AG04449 (cell line): ENCODE data around the gene BAG3.
"Not testable (repeated sequence)": the region's sequence is repeated elsewhere in the genome, so short reads cannot be mapped to it uniquely, and the experiment has no call there.

Experiments
- CTCF ChIA-PET: fragments of 350-600 bp; formaldehyde crosslinking; extraction: SDS; loops from one replicate; lab custom pipeline; 2021; ENCODE audit warnings: antibody characterized with exemption; lab: Yijun Ruan, JAX
- POLR2A ChIA-PET: fragments of 400-600, 350-600 bp; formaldehyde crosslinking; extraction: SDS; loops from one replicate; lab custom pipeline; 2020; ENCODE audit warnings: antibody characterized with exemption, inconsistent platforms; lab: Yijun Ruan, JAX
- DNase-seq: peaks from one replicate; pipeline ENCODE4 v3.0.0-alpha.2; 2010; ENCODE audit warnings: low read depth, low spot score
- H3K4me3 ChIP-seq: 2 replicates; pipeline ENCODE4 v1.5.1; 2011; ENCODE audit warnings: low read depth, mild to moderate bottlenecking, control low read depth, low read length
- TF ChIP-seq, protein P1 (sequence below): IDR thresholded peaks from one replicate; pipeline ENCODE4 v1.5.1; 2011; ENCODE audit warnings: mild to moderate bottlenecking, moderate library complexity, low read length, control low read depth, inconsistent platforms; ENCODE audit not compliant: insufficient read depth; ENCODE audit errors: missing control alignments

BAG3 gene

DNA sequence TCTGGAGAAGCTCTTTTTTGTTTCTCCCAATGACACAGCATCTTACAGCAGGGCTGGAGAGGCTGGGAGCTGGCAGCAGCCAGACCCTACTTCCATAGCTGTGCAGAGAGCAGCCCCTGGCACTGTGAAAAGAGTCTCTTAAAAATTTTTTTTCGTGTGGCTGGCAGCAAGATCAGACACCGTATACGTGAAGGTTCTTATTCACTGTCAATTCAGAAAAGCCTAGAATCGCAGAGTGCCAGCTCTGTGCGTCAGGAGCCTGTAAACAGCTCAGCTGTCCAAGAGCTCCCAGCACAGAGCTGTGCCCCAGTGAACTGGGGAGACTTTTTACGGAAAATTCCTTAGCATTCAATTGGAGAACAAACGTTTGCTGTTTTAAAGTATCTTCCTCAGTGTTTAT lies 6.5 kb downstream of the BAG3 start:
- no peak overlapping the region for H3K4me3 ChIP-seq
- DNase-seq = no peak
- ChIA-PET CTCF (interaction anchor here (0.9 to 2.1 kb wide), 2 partner anchors 29 to 202 kb away, joined by 3 to 7 read pairs; no protein-coding TSS in a partner anchor), POLR2A (interaction anchor here (0.5 to 1.8 kb wide), 5 partner anchors 10 to 115 kb away, joined by 3 to 9 read pairs (median 3); partner anchors contain the start of genes INPP5F and RGS10)
- TF ChIP-seq, protein P1, sequence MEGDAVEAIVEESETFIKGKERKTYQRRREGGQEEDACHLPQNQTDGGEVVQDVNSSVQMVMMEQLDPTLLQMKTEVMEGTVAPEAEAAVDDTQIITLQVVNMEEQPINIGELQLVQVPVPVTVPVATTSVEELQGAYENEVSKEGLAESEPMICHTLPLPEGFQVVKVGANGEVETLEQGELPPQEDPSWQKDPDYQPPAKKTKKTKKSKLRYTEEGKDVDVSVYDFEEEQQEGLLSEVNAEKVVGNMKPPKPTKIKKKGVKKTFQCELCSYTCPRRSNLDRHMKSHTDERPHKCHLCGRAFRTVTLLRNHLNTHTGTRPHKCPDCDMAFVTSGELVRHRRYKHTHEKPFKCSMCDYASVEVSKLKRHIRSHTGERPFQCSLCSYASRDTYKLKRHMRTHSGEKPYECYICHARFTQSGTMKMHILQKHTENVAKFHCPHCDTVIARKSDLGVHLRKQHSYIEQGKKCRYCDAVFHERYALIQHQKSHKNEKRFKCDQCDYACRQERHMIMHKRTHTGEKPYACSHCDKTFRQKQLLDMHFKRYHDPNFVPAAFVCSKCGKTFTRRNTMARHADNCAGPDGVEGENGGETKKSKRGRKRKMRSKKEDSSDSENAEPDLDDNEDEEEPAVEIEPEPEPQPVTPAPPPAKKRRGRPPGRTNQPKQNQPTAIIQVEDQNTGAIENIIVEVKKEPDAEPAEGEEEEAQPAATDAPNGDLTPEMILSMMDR = no peak

DNA sequence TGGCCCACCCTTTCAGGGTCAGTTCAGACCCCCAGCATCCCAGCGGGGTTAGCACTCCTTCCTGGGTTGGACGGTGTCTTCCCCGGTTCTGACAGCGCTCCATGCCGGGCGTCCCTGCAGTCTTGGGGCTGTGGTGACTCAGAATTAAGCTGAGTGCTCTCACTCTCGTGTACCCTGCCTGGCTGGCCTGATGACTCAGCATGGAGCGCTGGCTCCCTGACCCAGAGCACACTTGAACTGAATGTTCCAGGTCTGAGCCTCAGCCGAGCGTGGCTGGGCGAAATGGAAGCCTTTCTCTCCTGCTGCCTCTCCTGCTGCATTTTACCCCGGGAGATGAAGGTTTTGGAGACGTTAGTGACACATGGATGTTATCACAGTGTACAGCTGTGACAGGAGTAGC lies 7.1 kb downstream of the BAG3 start:
- DNase-seq = peak; percentile 47
- peak overlapping the region; percentile 30 for H3K4me3 ChIP-seq
- CTCF ChIA-PET = no interaction called here
- POLR2A ChIA-PET = interaction anchor here (0.5 to 1.8 kb wide), 5 partner anchors 9 to 116 kb away, joined by 3 to 9 read pairs (median 3); partner anchors contain the start of genes INPP5F and RGS10
- TF ChIP-seq, protein P1 = no peak

DNA sequence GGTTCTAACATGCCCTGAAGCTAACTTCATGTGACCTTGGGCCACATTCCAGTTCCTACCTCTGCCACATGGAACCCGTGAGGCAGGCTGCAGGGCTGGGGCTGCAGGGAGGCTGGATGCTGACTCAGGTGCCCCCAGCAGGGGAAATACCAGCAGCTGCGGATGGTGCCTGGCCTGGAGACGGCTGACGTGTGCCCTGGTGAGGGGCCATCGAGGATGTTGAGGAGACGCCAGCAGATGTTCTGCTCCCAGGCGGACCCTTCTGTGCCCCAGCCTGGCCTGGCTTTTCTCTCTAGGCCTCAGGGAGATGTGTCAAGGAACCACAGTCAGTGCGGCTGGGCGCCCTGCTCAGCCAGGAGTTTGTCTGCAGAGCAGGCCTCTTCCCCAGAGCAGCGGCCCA lies 8.8 kb downstream of the BAG3 start:
- POLR2A ChIA-PET = interaction anchor here (1.1 kb wide), 1 partner anchor 9 kb away, joined by 3 read pairs; the partner anchor contains the start of gene BAG3
- CTCF ChIA-PET = no interaction called here
- TF ChIP-seq, protein P1 = no peak
- H3K4me3 ChIP-seq = no peak overlapping the region
- no peak for DNase-seq

DNA sequence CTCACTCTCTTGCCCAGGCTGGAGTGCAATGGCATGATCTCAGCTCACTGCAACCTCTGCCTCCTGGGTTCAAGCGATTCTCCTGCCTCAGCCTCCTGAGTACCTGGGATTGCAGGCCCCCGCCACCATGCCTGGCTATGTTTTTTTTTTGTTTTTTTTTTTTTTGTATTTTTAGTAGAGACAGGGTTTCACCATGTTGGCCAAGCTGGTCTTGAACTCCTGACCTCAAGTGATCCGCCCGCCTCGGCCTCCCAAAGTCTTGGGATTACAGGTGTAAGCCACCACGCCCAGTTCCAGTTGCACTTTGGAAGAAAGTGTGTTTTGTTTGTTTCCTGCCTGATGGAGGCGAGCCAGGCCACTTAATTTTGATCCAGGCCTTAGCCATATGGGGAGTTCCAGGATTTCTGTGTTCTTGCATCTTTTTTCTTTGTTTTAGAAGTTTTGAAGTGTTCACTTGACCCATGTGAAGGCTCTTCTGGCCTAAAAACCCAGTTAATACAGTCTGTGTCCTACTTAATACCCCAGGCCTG lies 11.0 kb downstream of the BAG3 start:
- DNase-seq, POLR2A ChIA-PET, H3K4me3 ChIP-seq, CTCF ChIA-PET: not testable (repeated sequence)

DNA sequence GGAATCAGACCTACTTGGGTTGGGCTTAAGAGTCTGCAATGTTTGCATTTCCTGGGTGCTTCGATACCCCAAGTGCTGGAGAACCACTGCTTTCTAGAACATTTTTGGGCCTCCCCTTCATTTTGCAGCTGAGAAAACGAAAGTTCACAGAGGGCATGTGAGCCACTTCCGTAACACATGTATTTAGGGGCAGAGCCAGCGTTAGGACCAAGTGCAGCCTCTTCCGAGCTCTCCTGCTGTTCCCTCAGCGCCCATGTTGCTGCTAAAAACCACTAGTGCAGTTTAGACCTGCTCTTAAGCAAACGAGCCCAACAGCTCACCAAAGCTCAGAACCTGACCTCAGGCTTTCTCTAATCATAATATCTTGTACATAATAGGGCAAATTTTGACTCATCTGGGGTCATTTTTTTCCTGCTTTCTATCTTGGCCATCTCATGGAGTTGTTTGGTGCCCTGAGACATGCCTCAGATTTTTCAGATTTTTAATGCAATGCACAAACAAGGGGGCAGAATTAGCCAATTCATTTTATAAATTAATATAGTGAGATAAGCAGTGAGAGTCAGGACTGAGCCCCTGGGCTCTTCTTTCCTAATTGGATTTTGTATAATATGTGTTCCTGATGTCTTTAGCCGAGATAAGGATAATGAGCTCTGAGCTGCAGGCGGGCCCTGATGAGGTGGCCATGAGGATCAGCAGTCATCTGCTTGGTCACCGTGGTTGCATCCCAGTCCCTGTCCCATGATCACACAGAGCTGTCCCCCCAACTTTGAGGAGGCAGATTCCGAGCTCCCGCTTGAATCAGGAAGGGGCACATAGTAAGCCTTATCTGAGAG lies 12.9 kb downstream of the BAG3 start:
- TF ChIP-seq, protein P1 = no peak
- ChIA-PET POLR2A (interaction anchor here (0.8 kb wide), 1 partner anchor 13 kb away, joined by 4 read pairs; the partner anchor contains the start of gene BAG3), CTCF (interaction anchor here (0.9 to 1.7 kb wide), 6 partner anchors 11 to 464 kb away, joined by 3 to 7 read pairs (median 4); no protein-coding TSS in a partner anchor)
- no peak overlapping the region for H3K4me3 ChIP-seq
- DNase-seq = no peak

DNA sequence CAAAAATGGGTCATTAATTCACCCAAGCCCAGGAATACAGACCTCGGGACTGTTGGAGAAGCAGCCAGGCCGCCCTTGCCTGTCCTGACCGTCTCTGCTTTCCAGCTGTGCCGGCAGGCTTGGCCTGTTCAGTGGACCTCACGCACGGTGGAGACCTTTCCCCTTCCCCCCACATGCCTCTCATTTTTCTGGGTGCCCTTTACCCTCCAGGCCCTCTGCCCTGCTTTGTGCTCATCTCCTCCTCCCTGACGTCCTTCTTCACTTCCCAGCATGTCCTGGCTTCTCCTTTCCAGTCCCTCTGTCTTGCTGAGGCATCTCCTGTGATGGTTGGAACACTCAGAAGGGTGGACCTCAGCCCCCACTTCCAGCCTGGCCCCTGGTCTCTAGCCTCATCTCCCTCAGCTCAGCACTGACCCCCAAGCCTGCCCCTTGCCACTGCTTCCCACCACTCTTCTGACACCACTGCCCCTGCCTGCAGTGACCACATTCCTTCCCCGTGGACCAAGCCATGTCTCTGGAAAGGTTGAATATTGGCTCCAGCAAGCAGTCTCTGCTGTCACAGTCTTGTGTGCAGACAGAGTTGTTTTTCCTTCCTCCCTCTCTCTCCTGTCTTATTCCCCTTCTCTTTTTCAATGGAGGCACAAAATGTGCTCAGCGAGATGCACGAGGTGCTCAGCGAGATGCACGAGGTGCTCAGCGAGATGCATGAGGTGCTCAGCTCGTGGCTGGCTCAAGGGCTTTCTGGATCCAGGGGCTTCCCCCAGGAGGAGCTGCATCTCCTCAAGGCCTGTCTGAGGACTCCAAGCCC lies 14.9 kb downstream of the BAG3 start:
- TF ChIP-seq, protein P1 = no peak
- ChIA-PET CTCF (interaction anchor here (0.9 to 3.7 kb wide), 7 partner anchors 12 to 467 kb away, joined by 3 to 25 read pairs (median 5); partner anchors contain the start of gene MCMBP), POLR2A (interaction anchor here (0.9 to 2.8 kb wide), 2 partner anchors 8 to 15 kb away, joined by 3 to 9 read pairs; partner anchors contain the start of gene BAG3)
- H3K4me3 ChIP-seq = no peak overlapping the region; the same call in 1 of the 2 replicates
- no peak for DNase-seq
